GM19324 (cell line): ENCODE results near the gene KRT24.
"Not testable (repeated sequence)": the region's sequence is repeated elsewhere in the genome, so short reads cannot be mapped to it uniquely, and the experiment has no call there.

Experiments
- ATAC-seq: cut with Tn5 transposase; IDR thresholded peaks from one replicate; pipeline ENCODE4 v1.9.1; 2021; ENCODE audit warnings: mild to moderate bottlenecking, moderate library complexity; ENCODE audit not compliant: unreplicated experiment, low FRiP score

KRT24 gene

DNA sequence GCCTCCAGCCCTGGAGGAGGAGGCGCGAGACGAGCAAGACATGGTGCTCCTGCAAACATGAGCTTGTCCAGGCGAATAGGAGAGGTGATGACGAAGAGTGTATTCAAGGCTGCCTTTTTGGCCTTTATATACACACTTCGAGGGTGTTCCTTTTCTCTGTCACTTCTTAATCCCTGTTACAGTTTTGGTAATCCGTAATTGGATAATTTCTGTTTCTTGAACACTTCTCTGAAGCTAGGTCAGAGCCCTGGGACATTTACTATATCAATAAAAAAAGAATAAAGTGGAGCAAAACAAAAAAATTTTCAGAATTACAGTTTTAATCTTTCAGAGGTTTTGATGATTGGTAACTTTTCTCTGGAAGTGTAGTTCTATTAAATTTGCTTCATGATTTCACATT, at the start of gene KRT24:
Gene KRT24, minus strand, starts transcription at position 101 of the 400 bp plus-strand sequence. Its CDS starts 59 bp downstream, at position 42.
- no peak for ATAC-seq

- ATAC-seq = no peak
These were observed 47.5 kb upstream of the KRT24 start for GRCh38 chr17:40751065-40751464.

GRCh38 chr17:40750391-40750790, 46.8 kb upstream of the KRT24 start:
- ATAC-seq = no peak

DNA sequence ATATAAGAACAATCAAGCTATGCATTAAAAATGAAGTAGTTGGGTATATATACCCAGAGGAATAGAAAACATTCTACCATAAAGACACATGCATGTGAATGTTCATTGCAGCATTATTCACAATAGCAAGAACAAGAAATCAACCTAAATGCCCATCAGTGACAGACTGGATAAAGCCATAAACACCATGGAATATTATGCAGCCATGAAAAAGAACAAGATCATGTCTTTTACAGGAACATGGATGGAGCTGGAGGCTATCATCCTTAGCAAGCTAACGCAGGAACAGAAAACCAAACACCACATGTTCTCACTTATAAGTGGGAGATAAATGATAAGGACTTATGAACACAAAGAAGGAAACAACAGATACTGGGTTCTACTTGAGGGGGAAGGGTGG, 45.1 kb upstream of the KRT24 start:
- ATAC-seq = not testable (repeated sequence)

GRCh38 chr17:40738553-40738952, 35.0 kb upstream of the KRT24 start:
- no peak for ATAC-seq

GRCh38 chr17:40735016-40735415, 31.5 kb upstream of the KRT24 start:
- ATAC-seq = no peak

DNA sequence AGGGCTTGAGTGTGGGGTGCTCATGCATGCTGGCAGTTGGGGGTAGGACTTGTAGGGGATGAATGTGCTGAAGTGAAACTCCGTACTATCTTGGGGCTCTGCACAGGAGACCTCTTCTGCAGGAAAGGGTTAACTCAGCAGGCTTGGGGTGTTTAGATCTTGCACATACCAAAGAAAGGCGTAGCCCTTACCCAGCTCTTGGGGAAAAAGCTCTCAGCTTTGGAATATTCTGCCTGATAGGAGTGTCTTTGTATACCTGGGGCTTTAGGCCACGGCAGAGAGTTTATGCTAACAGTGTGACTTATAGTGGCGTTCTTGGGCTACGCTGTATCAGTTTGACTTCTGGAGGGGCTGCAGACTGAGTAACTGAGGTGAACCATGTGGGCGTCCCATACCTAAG, 30.5 kb upstream of the KRT24 start:
- no peak for ATAC-seq

- ATAC-seq = no peak
These were observed 27.4 kb upstream of the KRT24 start for GRCh38 chr17:40730970-40731369.

GRCh38 chr17:40727447-40728231, 24.1 kb upstream of the KRT24 start:
- no peak for ATAC-seq

DNA sequence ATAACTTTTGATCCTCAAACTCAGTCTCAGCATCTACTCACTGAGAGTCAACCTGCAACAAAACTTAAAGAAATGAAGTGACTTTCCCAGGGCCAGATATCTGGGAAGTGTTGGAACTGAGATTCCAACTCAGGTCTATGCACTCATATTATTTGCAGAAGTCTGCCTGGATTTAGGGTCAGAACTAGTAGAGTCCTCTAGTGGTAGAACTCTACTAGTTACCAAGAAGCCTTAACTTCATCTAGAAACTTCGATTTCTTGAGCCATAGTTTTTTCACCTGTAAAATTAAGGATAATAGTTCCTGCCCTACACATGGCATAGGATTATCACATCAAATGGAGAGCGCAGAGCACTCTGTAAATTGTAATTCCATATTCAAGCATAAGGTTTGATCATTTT, 23.4 kb upstream of the KRT24 start:
- no peak for ATAC-seq

DNA sequence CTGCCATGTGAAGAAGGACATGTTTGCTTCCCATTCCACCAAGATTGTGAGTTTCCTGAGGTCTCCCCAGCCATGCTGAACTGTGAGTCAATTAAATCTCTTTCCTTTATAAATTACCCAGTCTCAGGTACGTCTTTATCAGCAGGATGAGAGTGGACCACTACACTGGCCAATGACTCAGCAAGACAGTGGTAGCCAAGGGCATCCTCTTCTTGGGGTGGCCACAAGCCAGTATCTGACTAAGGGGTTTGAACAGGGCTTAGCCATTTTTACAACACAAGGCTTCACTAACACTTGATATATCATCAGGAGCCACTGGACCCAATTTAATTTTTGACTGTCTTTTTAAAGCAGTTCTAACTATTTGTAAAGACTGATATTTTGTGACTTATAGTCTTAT, 21.1 kb upstream of the KRT24 start:
- no peak for ATAC-seq

- ATAC-seq = no peak
These were observed 18.7 kb upstream of the KRT24 start for GRCh38 chr17:40722241-40722640.

DNA sequence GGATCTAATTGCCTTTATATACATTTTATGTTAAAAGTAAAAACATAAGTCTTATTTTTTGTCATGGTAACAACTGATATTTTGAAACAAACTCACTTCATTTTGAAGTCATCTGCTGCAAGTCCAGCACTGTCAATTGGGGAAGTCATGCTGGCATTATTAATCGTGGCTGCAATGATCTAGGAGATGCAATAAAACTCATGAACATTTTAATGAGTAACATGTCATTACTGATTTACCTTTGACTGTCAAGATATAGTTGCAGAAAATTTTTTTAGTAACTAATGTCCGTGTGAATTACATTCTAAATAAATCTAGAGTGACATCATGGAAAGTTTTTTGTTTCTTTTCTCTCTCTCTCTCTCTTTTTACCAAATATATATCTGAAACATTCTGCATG, 17.3 kb upstream of the KRT24 start:
- no peak for ATAC-seq

- no peak for ATAC-seq
These were observed 15.4 kb upstream of the KRT24 start for GRCh38 chr17:40718930-40719329.

DNA sequence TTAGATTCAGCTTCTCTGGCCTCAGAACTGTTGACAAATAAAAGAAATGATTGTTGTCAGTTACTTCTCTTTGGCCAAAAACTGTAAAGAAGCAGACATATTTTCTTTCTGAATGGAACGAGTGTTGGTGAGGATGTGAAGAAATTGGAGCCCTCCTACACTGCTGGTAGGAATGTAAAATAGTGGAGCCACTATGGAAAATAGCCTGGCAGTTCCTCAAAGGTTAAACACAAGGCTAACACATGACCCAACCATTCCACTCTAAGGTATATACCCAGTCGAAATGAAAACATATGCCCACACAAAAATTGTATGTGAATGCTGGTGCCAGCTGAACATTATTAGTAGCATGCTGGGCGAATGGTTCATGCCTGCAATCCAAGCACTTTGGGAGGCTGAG, 14.2 kb upstream of the KRT24 start:
- ATAC-seq = no peak

DNA sequence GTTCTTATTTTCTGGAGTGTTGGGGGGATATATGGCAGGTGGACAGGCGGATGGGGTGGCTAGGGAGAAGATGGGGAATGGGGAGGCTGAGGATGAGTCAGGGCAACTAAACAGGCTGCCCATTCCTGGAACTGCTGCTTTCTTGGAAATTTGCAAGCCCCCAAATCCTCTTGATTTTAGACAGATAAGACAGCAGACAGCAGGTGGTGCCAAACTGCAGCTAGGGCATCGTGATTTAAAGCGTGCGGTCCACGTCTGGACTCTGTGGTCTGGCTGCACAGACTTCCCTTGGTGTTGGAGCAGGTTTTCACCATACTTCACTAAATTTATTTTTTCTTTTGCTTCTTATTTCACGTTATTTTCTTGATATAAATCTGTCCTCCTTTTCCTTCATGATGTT, 10.9 kb upstream of the KRT24 start:
- ATAC-seq = no peak

DNA sequence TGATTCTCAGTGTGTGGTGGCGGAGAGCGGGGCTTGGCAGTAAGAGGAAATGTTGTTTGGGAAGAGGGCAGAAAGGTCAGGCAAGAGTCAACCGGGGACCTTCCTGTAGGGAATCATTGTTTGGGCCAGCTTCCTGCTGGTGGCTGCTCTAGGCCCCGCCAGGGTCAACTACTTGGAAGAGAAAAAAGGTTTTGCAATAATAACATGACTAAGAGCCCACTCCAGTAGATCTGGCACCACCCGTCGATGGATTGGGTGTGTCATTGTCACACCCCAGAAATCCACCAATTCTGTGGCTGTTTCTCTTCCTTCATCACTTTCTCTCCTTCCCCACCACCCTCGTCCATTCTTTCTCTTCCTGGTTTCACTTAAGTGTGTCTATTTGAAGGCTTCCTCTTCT, 4.2 kb upstream of the KRT24 start:
- ATAC-seq = no peak

DNA sequence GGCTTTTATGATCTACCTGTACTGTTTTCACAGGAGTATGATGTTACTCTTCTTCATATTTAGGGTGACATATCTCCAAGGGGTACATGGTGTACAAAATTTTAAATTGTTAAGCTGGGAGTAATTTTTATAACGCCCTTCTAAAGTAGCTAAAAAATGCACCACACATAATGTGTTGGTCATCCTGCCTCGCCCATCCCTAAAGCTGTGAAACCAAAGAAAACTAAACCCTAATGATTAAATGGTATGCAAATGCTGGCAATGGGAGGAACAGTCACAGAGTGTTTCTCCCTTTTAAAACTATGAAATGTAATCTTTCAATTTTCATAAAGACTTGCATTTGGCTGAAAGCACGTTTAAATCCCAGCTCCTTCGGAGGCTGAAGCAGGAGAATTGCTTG, 2.0 kb upstream of the KRT24 start:
- no peak for ATAC-seq

DNA sequence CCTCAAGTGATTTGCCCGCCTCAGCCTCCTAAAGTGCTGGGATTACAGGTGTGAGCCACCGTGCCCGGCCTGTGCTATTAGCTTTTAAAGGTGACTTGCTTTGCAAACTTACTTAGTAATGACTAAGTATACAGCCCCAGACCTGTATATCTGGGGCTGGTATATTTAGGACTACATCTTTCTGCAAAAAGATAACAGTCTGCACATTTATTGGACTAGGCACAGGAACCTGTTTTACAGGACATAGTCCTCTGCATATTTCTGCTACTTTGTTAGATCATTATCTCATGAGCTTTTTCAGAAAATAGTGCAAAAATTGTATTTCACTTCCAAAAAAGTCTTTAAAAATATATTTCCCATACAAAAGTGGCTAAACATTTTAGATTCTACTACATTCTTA, 1.3 kb downstream of the KRT24 start:
- ATAC-seq = no peak

GRCh38 chr17:40699853-40700252, 3.7 kb downstream of the KRT24 start:
- ATAC-seq = no peak

DNA sequence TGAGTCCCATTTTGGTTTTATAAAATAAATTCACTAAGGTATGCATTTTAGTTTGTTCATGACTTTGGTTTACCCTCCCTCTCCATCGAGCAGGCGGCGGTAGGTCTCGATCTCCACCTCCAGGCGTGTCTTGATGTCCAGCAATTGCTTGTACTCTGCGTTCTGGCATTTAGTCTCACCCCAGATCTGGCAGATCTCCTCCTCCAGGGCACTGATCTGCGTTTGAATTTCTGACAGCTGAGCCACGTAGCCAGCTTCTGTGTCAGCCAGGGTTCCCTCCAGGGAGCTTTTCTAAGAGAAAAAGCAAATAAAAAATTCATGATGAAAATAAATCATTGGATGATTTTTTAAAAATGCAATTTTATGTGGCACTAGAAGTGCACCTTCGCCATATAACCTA, 4.2 kb downstream of the KRT24 start:
- ATAC-seq = no peak

DNA sequence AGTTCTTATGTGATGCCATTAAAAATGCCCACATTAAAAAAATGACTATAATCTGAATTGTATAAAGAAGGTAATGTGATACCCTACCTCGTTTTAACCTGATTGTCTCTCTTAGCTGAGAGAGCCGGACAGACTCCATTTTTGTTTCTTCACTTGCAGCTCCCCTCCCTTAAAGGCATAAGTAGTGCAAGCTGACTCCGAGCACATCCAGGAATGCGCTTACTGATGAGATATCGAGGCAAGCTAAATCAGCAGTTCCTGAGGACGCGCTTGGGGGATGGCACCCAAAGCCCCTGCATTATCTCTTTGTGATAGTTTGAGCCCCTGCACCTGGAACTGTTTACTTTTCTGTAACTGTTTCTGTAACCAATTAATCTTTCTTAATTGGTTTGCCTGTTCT, 6.3 kb downstream of the KRT24 start:
- no peak for ATAC-seq

GRCh38 chr17:40696651-40697072, 6.9 kb downstream of the KRT24 start:
- no peak for ATAC-seq
